NCI-H345 treated with DMSO at 0.1 percent for 48 hours (cell line): ENCODE measurements around the gene TMEM174.
A peak's percentile ranks its signal among the peaks of the same experiment; 100 is the strongest.

Source experiments
- DNase-seq: peaks from one replicate; lab custom pipeline; 2025; ENCODE audit not compliant: unreplicated experiment; lab: John Stamatoyannopoulos, UW

Gene TMEM174

DNA sequence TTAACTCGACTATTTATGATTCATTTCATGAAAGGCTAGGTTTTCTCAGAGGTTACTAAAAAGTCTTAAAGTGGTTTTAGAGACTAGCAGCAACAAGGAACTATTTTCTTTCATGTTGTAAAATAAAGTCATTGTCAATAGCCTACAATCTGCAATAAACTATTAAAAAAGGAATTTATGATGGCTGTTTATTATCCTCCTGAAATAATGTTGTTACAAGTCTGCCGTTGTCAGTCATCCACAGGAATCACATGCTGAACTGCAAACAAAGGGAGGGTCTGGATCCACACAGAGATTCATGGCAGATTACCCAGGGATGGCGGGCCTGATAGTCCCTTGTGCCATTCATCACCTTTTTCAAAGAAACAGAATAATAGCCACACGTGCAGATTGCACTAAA is 49.2 kb downstream of the TMEM174 start:
- DNase-seq: peak; percentile 11
